ENCODE results near the gene CLEC4F.

GRCh38 chr2:70776266-70776665 is 44.1 kb downstream of the CLEC4F start:
- TF ChIP-seq SMAD3 (CRISPR knock-in tag; IDR thresholded peaks at IDR 0.05; ENCODE audit: borderline replicate concordance) (no peak), CTCF (IDR thresholded peaks at IDR 0.05) (no peak), ATF1 (CRISPR knock-in tag; IDR thresholded peaks at IDR 0.05) (no peak), ATF3 (CRISPR knock-in tag; conservative IDR thresholded peaks at IDR 0.05) (no peak), MAX (CRISPR knock-in tag; IDR thresholded peaks at IDR 0.05) (no peak), STAT6 (CRISPR knock-in tag; conservative IDR thresholded peaks at IDR 0.05; ENCODE audit: low read depth) (no peak), E2F1 (CRISPR knock-in tag; IDR thresholded peaks at IDR 0.05) (no peak), AFF4 (CRISPR knock-in tag; IDR thresholded peaks at IDR 0.05; ENCODE audit: borderline replicate concordance) (no peak), FOXJ3 (CRISPR knock-in tag; IDR thresholded peaks at IDR 0.05; ENCODE audit: borderline replicate concordance) (no peak)

All from WTC11 (cell line).